Gastrocnemius medialis (tissue), 4 donors: Measurements from ENCODE around the gene FFAR1. TPM values are rescaled to one million over a fixed set of nuclear protein-coding genes. Genes with fewer than 3 reads are reported as not detected.

ENCODE experiments used
- ATAC-seq, 2 donors: fragments of 150-250 bp; one replicate each; pipeline ENCODE4 v1.9.1; 2016
- DNase-seq, 2 donors: peaks; one replicate each; pipeline ENCODE4 v3.0.0-alpha.2; 2019
- H3K27ac ChIP-seq, 4 donors: fragments of 200-600 bp; sonication (generic); 1 replicate in 1 of 4; 2 replicates in 3 of 4; pipeline ENCODE4 v1.5.1; 2016 to 2018; ENCODE audit warnings: mild to moderate bottlenecking in 2 of 4, moderate library complexity in 1 of 4
- H3K27me3 ChIP-seq, 3 donors: fragments of 200-600 bp; sonication (generic) in 2 of 3; 1 replicate in 1 of 3; 2 replicates in 2 of 3; pipeline versions ENCODE4 v1.5.1 to v1.6.0; 2016 to 2019; ENCODE audit warnings: mild to moderate bottlenecking in 1 of 3, moderate library complexity in 1 of 3
- H3K36me3 ChIP-seq, 2 donors: fragments of 200-600 bp; sonication (generic) in 1 of 2; one replicate each; pipeline ENCODE4 v1.5.1; 2017 to 2018
- H3K4me1 ChIP-seq, 2 donors: fragments of 200-600 bp; sonication (generic) in 1 of 2; one replicate each; pipeline ENCODE4 v1.5.1; 2016 to 2017; ENCODE audit warnings: mild to moderate bottlenecking in 2 of 2
- H3K4me3 ChIP-seq, 4 donors: fragments of 200-600 bp; sonication (generic) in 3 of 4; 1 replicate in 1 of 4; 2 replicates in 3 of 4; pipeline ENCODE4 v1.5.1; 2016 to 2019; ENCODE audit warnings: mild to moderate bottlenecking in 2 of 4
- H3K9me3 ChIP-seq, 3 donors: fragments of 200-600 bp; sonication (generic) in 2 of 3; 1 replicate in 1 of 3; 2 replicates in 2 of 3; pipeline ENCODE4 v1.5.1; 2016 to 2019
- CTCF ChIP-seq, 5 experiments: fragments of 450-650 bp in 3 of 5; fragments of 200-600 bp in 2 of 5; sonication (generic) in 2 of 5; IDR thresholded peaks in 4 of 5; conservative IDR thresholded peaks in 1 of 5; 1 replicate in 4 of 5; 2 replicates in 1 of 5; pipeline ENCODE4 v1.5.1; 2016 to 2019; ENCODE audit warnings: antibody characterized with exemption in 5 of 5, mild to moderate bottlenecking in 3 of 5, moderate library complexity in 3 of 5
- POLR2A ChIP-seq, 2 donors: fragments of 450-650 bp; IDR thresholded peaks; one replicate each; pipeline ENCODE4 v1.6.1; 2017; ENCODE audit warnings: antibody characterized with exemption in 2 of 2, mild to moderate bottlenecking in 2 of 2, moderate library complexity in 2 of 2
- in situ Hi-C, 4 donors: fragments of 200-750 bp; cut with MboI; loops; one replicate each; pipeline versions ENCODE4 v1.15.0 to v1.8.0; 2017; ENCODE audit warnings: low sequenced_read_pairs in 4 of 4
- intact Hi-C: fragments of 100-400 bp; cut with DNase I; formaldehyde crosslinking; loops from one replicate; pipeline ENCODE4 v1.15.1; 2023; ENCODE audit warnings: low total_unique reads
- total RNA-seq, 4 donors: library from RNA; depleted of rRNA; stranded (reverse); fragments of >200 nt; gene quantifications; one replicate each; pipeline versions ENCODE4 v1.1.0 to v1.2.3, GENCODE V29; 2016

Gene FFAR1
- total RNA-seq, 4 donors from 2014 or later: not detected

- H3K9me3 ChIP-seq: no peaks in the 10 kb centered on the region
- no peak overlapping the region for H3K4me3 ChIP-seq
- H3K27me3 ChIP-seq: peaks cover 8 to 9% (median 9%) of the 10 kb centered on the region in 3 donors
- DNase-seq (no peak), ATAC-seq (no peak)
- intact Hi-C loops: no loop called here
- no peak overlapping the region for H3K27ac ChIP-seq
- no peaks in the 10 kb centered on the region for H3K4me1 ChIP-seq
- in situ Hi-C loops: no loop called here
- TF ChIP-seq POLR2A (IDR thresholded peaks at IDR 0.05) (no peak), CTCF (IDR thresholded peaks at IDR 0.05 in 4 of 5, conservative IDR thresholded peaks at IDR 0.05 in 1 of 5) (no peak)
- H3K36me3 ChIP-seq: no peaks in the 10 kb centered on the region
These were observed 16.0 kb upstream of the FFAR1 start for GRCh38 chr19:35331551-35332214.

GRCh38 chr19:35332817-35333216 lies 14.9 kb upstream of the FFAR1 start:
- H3K4me3 ChIP-seq: no peak overlapping the region
- intact Hi-C loops (no loop called here), in situ Hi-C loops (no loop called here)
- no peak for TF ChIP-seq CTCF (IDR thresholded peaks at IDR 0.05 in 4 of 5, conservative IDR thresholded peaks at IDR 0.05 in 1 of 5)
- TF ChIP-seq POLR2A (IDR thresholded peaks at IDR 0.05): no peak
- peaks cover 5 to 9% (median 7%) of the 10 kb centered on the region in 3 donors for H3K27me3 ChIP-seq
- no peak overlapping the region for H3K27ac ChIP-seq
- H3K36me3 ChIP-seq: no peaks in the 10 kb centered on the region
- no peaks in the 10 kb centered on the region for H3K4me1 ChIP-seq
- no peak for DNase-seq
- H3K9me3 ChIP-seq: no peaks in the 10 kb centered on the region
- no peak for ATAC-seq

- Histone ChIP-seq H3K4me1 (no peaks in the 10 kb centered on the region), H3K27ac (no peak overlapping the region), H3K4me3 (no peak overlapping the region), H3K36me3 (no peaks in the 10 kb centered on the region), H3K9me3 (no peaks in the 10 kb centered on the region), H3K27me3 (peaks cover 5 to 9% (median 7%) of the 10 kb centered on the region in 3 donors)
- DNase-seq (no peak), ATAC-seq (no peak)
- in situ Hi-C loops (no loop called here), intact Hi-C loops (no loop called here)
- no peak for TF ChIP-seq CTCF (IDR thresholded peaks at IDR 0.05 in 4 of 5, conservative IDR thresholded peaks at IDR 0.05 in 1 of 5)
- TF ChIP-seq POLR2A (IDR thresholded peaks at IDR 0.05): no peak
These were observed 13.5 kb upstream of the FFAR1 start for GRCh38 chr19:35334144-35334753.

GRCh38 chr19:35336166-35336955 lies 11.3 kb upstream of the FFAR1 start:
- in situ Hi-C loops: no loop called here
- Histone ChIP-seq H3K9me3 (no peaks in the 10 kb centered on the region), H3K27ac (no peak overlapping the region), H3K36me3 (no peaks in the 10 kb centered on the region), H3K4me3 (no peak overlapping the region), H3K4me1 (no peaks in the 10 kb centered on the region), H3K27me3 (peaks cover 2 to 5% (median 3%) of the 10 kb centered on the region in 3 donors)
- TF ChIP-seq CTCF (IDR thresholded peaks at IDR 0.05 in 4 of 5, conservative IDR thresholded peaks at IDR 0.05 in 1 of 5) (no peak), POLR2A (IDR thresholded peaks at IDR 0.05) (no peak)
- intact Hi-C loops: no loop called here
- DNase-seq: no peak
- no peak for ATAC-seq
